ENCODE results near the gene SLC6A13. TPM values are rescaled to one million over a fixed set of nuclear protein-coding genes. Genes with fewer than 3 reads are reported as not detected.

The SLC6A13 gene
- total and polyA plus RNA-seq, 10 of the 15 experiments (the other 5 are each of a cell fraction or from before 2014, with no cell fraction given): 0.18 to 1.2 (median 0.20) TPM; not detected in 3

GRCh38 chr12:234891-235415, 27.7 kb downstream of the SLC6A13 start:
- ChIA-PET SMC1A (ENCODE audit: uncharacterized antibody, unreplicated experiment) (no interaction called here), POLR2A (no interaction called here), CTCF (interaction anchor here (1.2 kb wide), 1 partner anchor 13 kb away, joined by 3 read pairs; no protein-coding TSS in a partner anchor), RAD21 (ENCODE audit: unreplicated experiment) (no interaction called here)
- no peak overlapping the region for H3K9ac ChIP-seq (ENCODE audit: control insufficient read depth, insufficient read depth, low read length)
- TF ChIP-seq, protein P1, sequence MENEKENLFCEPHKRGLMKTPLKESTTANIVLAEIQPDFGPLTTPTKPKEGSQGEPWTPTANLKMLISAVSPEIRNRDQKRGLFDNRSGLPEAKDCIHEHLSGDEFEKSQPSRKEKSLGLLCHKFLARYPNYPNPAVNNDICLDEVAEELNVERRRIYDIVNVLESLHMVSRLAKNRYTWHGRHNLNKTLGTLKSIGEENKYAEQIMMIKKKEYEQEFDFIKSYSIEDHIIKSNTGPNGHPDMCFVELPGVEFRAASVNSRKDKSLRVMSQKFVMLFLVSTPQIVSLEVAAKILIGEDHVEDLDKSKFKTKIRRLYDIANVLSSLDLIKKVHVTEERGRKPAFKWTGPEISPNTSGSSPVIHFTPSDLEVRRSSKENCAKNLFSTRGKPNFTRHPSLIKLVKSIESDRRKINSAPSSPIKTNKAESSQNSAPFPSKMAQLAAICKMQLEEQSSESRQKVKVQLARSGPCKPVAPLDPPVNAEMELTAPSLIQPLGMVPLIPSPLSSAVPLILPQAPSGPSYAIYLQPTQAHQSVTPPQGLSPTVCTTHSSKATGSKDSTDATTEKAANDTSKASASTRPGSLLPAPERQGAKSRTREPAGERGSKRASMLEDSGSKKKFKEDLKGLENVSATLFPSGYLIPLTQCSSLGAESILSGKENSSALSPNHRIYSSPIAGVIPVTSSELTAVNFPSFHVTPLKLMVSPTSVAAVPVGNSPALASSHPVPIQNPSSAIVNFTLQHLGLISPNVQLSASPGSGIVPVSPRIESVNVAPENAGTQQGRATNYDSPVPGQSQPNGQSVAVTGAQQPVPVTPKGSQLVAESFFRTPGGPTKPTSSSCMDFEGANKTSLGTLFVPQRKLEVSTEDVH (IDR thresholded peaks at IDR 0.05; ENCODE audit: low read depth, partially characterized antibody): no peak
- TF ChIP-seq ZBTB11 (CRISPR knock-in tag; IDR thresholded peaks at IDR 0.05): no peak
- no peak for TF ChIP-seq TBL1XR1 (IDR thresholded peaks at IDR 0.05; ENCODE audit: low read depth, low read length)
- TF ChIP-seq HCFC1 (IDR thresholded peaks at IDR 0.05; ENCODE audit: low read length): no peak
- TF ChIP-seq ZNF207 (IDR thresholded peaks at IDR 0.05; ENCODE audit: borderline replicate concordance): no peak
- TF ChIP-seq MEF2B (IDR thresholded peaks at IDR 0.05; ENCODE audit: partially characterized antibody, poor library complexity, severe bottlenecking): no peak
- TF ChIP-seq SUZ12 (IDR thresholded peaks at IDR 0.05; ENCODE audit: unreplicated experiment): no peak
- FAIRE-seq (no peak), DNase-seq (ENCODE audit: low read depth, low spot score) (no peak), ATAC-seq (no peak)
- in situ Hi-C loops (cut with MboI): no loop called here
- no peak overlapping the region for H3K27ac ChIP-seq (ENCODE audit: control insufficient read depth, insufficient read depth)
- intact Hi-C loops (cut with micrococcal nuclease; ENCODE audit: unreplicated experiment): no loop called here
- H3K4me1 ChIP-seq (ENCODE audit: control insufficient read depth, insufficient read depth, low read length): no peaks in the 10 kb centered on the region
- H3K36me3 ChIP-seq (ENCODE audit: control insufficient read depth in 2 of 2, insufficient read depth in 2 of 2, low read length in 1 of 2): no peaks in the 10 kb centered on the region
- H3K4me3 ChIP-seq: no peak overlapping the region
- BruUV-seq (replicated peaks): no TSS peak
- no peaks in the 10 kb centered on the region for H3K79me2 ChIP-seq (ENCODE audit: control insufficient read depth, insufficient read depth, low read length)
- no peak overlapping the region for H2AFZ ChIP-seq (ENCODE audit: control insufficient read depth, low read depth, low read length)
- peaks cover 6% of the 10 kb centered on the region; the same call in 2 of the 3 replicates for H3K9me3 ChIP-seq (replicated peaks; ENCODE audit: control insufficient read depth, insufficient read depth, low read length)
- no peak overlapping the region for H3K4me2 ChIP-seq (ENCODE audit: control insufficient read depth, insufficient read depth)
- no peaks in the 10 kb centered on the region for H4K20me1 ChIP-seq (ENCODE audit: control insufficient read depth, insufficient read depth)
- H3K27me3 ChIP-seq (replicated peaks in 1 of 2; ENCODE audit: control insufficient read depth in 2 of 2, insufficient read depth in 2 of 2, low read length in 1 of 2): no peaks in the 10 kb centered on the region
- 44% methylated on average over 10 of the region's 10 CpGs for WGBS (ENCODE audit: insufficient coverage, insufficient replicate concordance, low lambda C conversion rate, missing lambda C conversion rate)
